Middle frontal gyrus (tissue), 1 donor: ENCODE results near the gene TBCB.
"Not testable (repeated sequence)": the region's sequence is repeated elsewhere in the genome, so short reads cannot be mapped to it uniquely, and the experiment has no call there.

Experiments
- DNase-seq: peaks from one replicate; pipeline ENCODE4 v3.0.0-alpha.2; 2015; ENCODE audit warnings: low spot score; ENCODE audit errors: extremely low spot score

TBCB gene

GRCh38 chr19:36134867-36135266 is 19.6 kb downstream of the TBCB start:
- DNase-seq = not testable (repeated sequence)

- no peak for DNase-seq
Measured at GRCh38 chr19:36136964-36137686, 21.9 kb downstream of the TBCB start.

DNA sequence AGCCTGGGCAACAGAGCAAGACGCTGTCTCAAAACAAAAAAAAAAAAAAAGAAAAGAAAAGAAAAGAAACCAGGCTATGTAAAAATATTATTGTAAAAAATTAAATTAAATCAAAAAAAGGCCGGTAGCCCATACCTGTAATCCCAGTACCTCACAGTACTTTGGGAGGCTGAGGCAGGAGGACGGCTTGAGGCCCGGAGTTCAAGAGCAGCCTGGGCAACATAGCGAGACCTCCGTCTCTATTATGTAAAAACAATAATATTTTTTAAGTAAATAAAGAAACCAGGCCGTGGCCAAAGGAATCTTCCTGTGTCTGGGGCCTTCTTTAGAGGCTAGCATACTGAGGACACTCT is 23.8 kb downstream of the TBCB start:
- no peak for DNase-seq

DNA sequence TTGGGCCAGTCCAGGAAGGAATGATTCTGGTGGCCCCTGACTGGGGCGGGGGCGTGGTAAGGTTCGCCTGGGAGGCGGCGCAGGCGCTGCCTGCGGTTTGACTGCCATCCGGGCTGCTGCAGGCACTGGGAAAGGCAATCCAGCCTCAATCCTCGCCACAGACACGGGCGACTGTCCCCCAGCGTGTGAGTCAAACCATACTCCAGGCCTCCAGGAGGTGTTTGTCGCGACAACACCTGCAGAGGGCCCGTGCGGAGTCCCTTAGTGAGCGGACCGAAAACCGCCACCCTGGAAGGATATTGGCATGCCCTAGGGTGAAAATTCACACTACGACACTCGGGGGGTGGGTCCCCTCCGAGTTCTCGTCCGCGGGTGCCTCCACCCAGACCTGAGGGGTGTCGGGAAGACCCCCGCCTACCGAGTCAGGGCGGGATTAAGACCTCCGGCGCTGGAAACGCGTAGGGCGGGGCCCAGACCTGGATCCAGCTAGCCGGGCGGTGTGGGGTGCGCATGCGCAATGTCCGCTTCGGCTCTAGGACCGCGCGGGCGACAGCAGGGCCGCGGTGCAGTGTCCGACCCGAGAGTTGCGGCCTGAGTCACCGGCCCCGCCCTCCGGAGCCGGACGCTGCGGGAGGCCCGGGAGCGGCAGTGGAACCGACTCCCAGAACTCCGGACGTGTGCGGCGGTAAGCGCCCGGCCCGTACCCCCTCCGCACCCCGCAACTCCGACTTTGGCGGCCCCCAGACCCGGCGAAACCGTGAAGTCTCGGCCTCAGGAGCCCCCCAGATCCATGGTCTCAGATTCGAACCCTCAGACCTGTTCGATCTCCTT is 24.4 kb downstream of the TBCB start, which contains the start of gene CAPNS1:
Gene CAPNS1, plus strand, starts transcription at position 594 of the 831 bp plus-strand sequence. CDS start 946 bp downstream, outside the sequence.
- DNase-seq = peak; percentile 96

GRCh38 chr19:36140304-36141038 is 25.2 kb downstream of the TBCB start:
- no peak for DNase-seq

- peak; percentile 42 for DNase-seq
Measured at GRCh38 chr19:36141039-36141927, 26.0 kb downstream of the TBCB start.

DNA sequence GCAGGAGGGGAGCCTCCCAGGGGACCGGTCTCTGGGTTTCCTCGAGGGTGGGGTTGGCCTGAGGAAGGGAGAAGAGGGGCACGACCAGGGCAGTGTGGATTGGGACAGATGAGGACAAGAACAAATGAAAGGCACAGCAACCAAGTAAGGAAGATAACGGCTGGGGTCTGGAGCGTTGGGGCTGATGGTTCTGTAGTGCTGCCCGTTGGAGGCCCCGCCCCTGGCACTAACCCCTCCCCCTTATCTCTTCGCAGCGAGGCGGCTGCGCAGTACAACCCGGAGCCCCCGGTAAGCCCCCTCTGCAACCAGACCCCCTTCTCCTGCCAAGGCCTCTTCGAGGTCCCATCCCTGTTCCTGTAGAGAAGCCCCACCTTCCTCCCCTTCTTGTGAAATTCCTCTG is 26.8 kb downstream of the TBCB start:
- DNase-seq = no peak

GRCh38 chr19:36142496-36142895 is 27.2 kb downstream of the TBCB start:
- no peak for DNase-seq

DNA sequence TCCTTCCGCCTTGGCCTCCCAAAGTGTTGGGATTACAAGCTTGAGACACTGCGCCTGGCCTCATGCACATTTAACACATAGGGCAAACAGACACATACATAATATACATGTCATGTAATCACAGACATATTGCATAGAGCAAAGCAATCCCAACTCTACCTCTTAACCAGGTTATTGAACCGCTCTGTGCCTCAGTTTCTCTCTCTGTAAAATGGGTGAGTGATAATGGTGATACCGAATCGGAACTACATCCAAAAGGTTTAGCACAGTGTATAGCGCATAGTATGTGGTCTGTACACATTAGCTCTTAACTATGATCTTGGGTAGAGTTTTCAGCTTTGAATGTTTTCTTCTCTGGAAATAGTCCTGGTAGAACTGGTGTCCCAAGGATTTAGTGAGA is 29.4 kb downstream of the TBCB start:
- no peak for DNase-seq

DNA sequence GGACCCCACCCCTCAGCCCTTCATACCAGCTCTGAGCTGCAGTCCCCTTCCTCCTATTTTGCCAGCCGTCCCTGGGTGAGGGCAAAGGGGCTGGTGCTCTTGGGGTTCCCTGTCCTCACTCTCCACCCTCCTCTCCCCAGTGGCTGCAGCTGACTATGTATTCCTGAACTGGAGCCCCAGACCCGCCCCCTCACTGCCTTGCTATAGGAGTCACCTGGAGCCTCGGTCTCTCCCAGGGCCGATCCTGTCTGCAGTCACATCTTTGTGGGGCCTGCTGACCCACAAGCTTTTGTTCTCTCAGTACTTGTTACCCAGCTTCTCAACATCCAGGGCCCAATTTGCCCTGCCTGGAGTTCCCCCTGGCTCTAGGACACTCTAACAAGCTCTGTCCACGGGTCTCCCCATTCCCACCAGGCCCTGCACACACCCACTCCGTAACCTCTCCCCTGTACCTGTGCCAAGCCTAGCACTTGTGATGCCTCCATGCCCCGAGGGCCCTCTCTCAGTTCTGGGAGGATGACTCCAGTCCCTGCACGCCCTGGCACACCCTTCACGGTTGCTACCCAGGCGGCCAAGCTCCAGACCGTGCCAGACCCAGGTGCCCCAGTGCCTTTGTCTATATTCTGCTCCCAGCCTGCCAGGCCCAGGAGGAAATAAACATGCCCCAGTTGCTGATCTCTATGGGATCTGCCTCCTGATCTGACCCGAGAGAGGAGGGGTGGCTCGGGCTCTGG is 34.6 kb downstream of the TBCB start:
- DNase-seq = no peak

DNA sequence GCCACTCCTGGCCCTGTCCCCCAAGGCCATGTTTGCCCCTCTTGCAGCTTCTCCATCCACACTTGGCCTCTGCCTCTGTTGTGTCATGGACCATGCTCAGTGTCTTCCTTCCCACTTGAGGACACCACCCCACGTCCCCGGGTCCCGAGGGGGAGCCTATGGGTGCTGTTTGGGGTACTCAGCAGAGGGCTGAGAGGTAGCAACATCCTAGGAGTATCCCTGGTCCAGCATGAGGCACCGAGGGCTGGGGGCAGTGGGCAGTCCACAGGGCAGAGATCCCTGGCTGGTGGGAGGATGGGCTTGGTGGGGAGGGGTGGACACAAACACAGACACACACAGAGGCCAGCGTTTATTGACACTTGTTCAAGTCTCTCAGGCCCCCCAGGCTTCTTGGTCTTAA is 35.3 kb downstream of the TBCB start:
- no peak for DNase-seq

- no peak for DNase-seq
Measured at GRCh38 chr19:36151144-36152018, 36.1 kb downstream of the TBCB start.

DNA sequence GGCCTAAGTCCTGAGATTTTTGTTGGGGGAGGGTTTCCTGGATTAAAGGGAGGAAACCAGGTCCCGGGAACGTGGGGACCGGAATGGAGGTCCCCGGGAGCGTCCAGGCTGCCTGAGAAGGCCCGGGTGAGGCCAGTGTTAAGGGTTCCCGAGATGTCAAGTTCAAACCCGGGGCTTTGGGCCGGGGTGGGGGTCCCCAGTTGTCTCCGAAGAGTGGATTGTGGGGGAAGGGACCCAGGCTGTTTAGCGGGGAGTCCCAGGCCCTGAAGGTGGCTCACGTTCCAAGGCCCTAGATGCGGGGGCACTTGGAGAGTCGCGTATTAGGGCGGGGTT is 36.7 kb downstream of the TBCB start:
- no peak for DNase-seq

- no peak for DNase-seq
Measured at GRCh38 chr19:36152352-36153091, 37.3 kb downstream of the TBCB start, which contains the start of gene COX7A1. Gene COX7A1 (minus strand): TSS chr19:36152447. CDS start chr19:36152407, 40 bp downstream.

DNA sequence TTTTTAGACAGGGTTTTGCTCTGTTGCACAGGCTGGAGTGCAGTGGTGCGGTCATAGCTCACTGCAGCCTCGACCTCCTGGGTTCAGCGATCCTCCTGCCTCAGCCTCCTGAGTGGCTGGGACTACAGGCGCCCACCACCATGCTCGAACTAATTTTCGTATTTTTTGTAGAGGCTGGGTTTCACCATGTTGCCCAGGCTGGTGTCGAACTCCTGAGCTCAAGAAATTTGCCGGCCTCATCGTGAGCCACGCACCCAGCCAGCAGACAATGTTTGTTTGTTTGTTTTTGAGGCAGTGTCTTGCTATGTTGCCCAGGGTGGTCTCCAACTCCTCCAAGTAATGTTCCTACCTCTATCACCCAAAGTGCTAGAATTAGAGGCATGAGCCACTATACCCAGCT is 37.9 kb downstream of the TBCB start:
- no peak for DNase-seq

DNA sequence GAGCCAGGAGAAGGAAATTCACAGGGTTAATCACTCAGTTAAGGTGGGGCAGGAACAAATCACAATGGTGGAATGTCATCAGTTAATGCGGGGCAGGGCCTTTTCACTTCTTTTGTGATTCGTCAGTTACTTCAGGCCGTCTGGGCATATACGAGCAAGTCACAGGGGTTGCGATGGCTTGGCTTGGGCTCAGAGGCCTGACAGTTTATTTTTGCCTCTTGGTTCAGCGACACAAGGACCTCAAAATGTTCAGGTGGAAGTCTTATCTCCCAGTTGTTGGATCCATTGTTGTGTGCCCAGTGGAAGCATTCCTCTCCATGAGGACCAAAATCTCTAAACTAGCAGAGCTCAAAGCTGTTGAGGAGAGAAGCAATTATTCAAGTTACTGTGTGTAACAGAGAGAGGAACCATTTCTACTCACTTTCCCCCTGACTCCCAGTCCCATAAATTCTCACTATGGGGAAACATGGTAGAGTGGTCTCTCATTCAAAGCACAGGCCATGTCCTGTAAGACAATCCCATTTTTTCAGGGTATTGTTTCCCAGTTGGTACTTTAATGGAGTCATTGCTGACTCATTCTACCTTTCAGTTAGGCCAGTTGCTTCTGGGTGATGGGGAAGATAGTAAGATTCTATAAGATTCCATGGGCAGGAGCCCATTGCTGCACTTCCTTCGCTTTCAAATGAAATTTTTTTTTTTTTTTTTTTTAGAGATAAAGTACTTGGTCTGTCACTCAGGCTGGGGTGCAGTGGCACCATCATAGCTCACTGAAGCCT is 45.7 kb downstream of the TBCB start:
- no peak for DNase-seq

DNA sequence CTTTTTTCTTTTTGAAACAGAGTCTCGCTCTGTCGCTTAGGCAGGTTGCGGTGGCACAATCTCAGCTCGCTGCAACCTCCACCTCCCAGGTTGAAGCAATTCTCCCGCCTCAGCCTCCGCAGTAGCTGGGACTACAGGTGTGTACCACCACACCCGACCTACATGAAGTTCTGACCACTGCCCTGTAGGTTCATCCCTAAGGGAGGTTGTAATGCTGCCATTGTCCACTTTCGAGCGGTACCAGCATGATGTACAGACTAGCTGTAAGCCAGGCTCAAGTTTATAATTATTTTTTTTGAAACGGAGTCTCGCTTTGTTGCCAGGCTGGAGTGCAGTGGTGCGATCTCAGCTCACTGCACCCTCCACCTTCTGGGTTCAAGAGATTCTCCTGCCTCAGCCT is 48.5 kb downstream of the TBCB start:
- DNase-seq = no peak
